KMS-11 (cell line): ENCODE data around the gene MPHOSPH10.
A peak's percentile ranks its signal among the peaks of the same experiment; 100 is the strongest.
"Not testable (repeated sequence)": the region's sequence is repeated elsewhere in the genome, so short reads cannot be mapped to it uniquely, and the experiment has no call there.

ENCODE experiments used
- H2AFZ ChIP-seq: fragments of 200-600 bp; sonication (generic); 2 replicates; pipeline ENCODE4 v1.6.1; 2016; ENCODE audit warnings: antibody characterized with exemption, mixed run types, low read depth
- H3K27ac ChIP-seq: fragments of 200-600 bp; sonication (generic); 2 replicates; pipeline ENCODE4 v1.6.1; 2016; ENCODE audit warnings: mild to moderate bottlenecking, mixed run types
- H3K27me3 ChIP-seq: fragments of 200-600 bp; sonication (generic); 2 replicates; pipeline ENCODE4 v1.6.1; 2017; ENCODE audit warnings: mild to moderate bottlenecking, low read depth, mixed run types, moderate library complexity; ENCODE audit not compliant: insufficient read depth
- H3K36me3 ChIP-seq: fragments of 200-600 bp; sonication (generic); 2 replicates; pipeline ENCODE4 v1.6.1; 2017; ENCODE audit warnings: mild to moderate bottlenecking, mixed run types; ENCODE audit not compliant: insufficient read depth
- H3K4me1 ChIP-seq: fragments of 200-600 bp; sonication (generic); 2 replicates; pipeline ENCODE4 v1.6.1; 2016; ENCODE audit warnings: mild to moderate bottlenecking, low read depth, mixed run types; ENCODE audit not compliant: poor library complexity, severe bottlenecking
- H3K4me2 ChIP-seq: fragments of 200-600 bp; sonication (generic); 2 replicates; pipeline ENCODE4 v1.7.0; 2016; ENCODE audit warnings: mild to moderate bottlenecking, mixed run types
- H3K4me3 ChIP-seq: fragments of 200-600 bp; sonication (generic); IDR thresholded peaks from 2 replicates; pipeline ENCODE4 v1.6.1; 2017; ENCODE audit warnings: low read depth, low read length, mixed read lengths; ENCODE audit not compliant: insufficient read depth
- H3K79me2 ChIP-seq: fragments of 200-600 bp; sonication (generic); 2 replicates; pipeline ENCODE4 v1.6.1; 2016; ENCODE audit warnings: low read depth, mixed run types; ENCODE audit not compliant: insufficient read depth
- H3K9ac ChIP-seq: fragments of 200-600 bp; sonication (generic); 2 replicates; pipeline ENCODE4 v1.6.1; 2016; ENCODE audit warnings: mild to moderate bottlenecking, mixed run types
- H4K20me1 ChIP-seq: fragments of 200-600 bp; sonication (generic); 2 replicates; pipeline ENCODE4 v1.6.1; 2016; ENCODE audit warnings: mild to moderate bottlenecking, mixed run types; ENCODE audit not compliant: insufficient read depth
- TF ChIP-seq, protein P1 (sequence below): fragments of 200-600 bp; sonication (generic); conservative IDR thresholded peaks from 2 replicates; pipeline ENCODE4 v1.6.1; 2017; ENCODE audit warnings: low read depth, mild to moderate bottlenecking, antibody characterized with exemption, low read length, moderate library complexity, mixed read lengths

The MPHOSPH10 gene

DNA sequence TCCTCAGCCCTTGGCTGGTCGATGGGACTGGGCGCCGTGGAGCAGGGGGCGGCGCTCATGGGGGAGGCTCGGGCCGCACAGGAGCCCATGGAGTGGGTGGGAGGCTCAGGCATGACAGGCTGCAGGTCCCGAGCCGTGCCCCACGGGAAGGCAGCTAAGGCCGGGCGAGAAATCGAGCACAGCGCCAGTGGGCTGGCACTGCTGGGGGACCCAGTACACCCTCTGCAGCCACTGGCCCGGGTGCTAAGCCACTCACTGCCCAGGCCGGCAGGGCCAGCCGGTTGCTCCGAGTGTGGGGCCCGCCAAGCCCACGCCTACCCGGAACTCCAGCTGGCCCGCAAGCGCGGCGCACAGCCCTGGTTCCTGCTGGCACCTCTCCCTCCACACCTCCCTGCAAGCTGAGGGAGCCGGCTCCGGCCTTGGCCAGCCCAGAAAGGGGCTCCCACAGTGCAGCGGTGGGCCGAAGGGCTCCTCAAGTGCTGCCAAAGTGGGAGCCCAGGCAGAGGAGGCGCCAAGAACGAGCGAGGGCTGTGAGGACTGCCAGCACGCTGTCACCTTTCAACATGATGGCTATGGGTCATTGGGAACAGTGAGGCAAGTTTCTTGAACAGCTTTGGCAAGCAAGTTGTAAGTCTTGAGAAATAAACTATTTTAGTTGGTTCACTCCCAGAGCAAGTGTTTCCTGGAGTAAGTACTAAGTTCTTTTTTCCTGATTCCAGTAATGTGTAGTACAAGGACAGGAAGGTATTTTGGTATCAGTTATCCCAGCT, 37.8 kb upstream of the MPHOSPH10 start:
- H3K36me3 ChIP-seq, H3K4me1 ChIP-seq, H3K4me3 ChIP-seq, H3K27me3 ChIP-seq, H2AFZ ChIP-seq, H4K20me1 ChIP-seq, H3K79me2 ChIP-seq, H3K9ac ChIP-seq, H3K27ac ChIP-seq, H3K4me2 ChIP-seq: not testable (repeated sequence)

DNA sequence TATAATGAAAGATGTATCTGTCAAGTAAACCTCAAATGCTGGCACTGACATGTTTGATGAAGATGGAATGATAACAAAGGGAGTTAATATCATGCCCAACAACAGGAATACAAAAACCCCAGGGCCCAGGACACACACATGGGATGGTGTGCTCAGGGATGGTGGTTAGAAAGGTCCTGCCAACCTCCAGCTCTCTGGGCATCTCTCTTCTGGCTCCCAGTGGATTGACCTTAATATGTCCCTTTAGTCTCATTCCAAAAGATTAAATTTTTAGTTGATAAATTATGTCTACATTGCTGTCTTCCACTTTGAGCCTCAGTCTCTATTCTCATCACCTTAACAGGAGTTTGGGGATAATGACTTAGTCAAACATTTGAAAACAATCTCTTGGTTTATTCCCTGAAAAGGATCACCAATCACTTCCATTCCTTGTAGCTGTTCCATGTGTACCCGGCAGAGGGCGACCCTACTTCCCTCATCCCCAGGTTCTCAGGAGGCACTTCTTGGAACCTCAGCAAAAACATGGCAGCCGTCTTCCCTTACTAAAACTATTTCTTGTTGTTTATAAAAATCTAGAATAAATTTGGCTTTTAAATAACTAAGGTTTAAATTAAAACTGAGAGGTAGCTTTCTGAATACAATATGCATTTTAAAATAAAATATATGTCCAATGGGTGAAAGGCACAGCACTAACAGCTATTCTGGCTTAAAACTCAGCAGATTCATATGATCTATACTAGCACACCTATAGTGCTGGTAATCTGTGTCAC, 30.1 kb upstream of the MPHOSPH10 start:
- Histone ChIP-seq H3K9ac (no peak overlapping the region), H3K4me2 (peak overlapping the region; percentile 38), H3K79me2 (no peaks in the 10 kb centered on the region), H3K36me3 (no peaks in the 10 kb centered on the region), H2AFZ (peak overlapping the region; percentile 18; the same call in 1 of the 2 replicates), H3K4me3 (no peak overlapping the region), H4K20me1 (no peaks in the 10 kb centered on the region), H3K27me3 (no peaks in the 10 kb centered on the region), H3K27ac (no peak overlapping the region), H3K4me1 (peaks cover 22% of the 10 kb centered on the region)
- TF ChIP-seq, protein P1, sequence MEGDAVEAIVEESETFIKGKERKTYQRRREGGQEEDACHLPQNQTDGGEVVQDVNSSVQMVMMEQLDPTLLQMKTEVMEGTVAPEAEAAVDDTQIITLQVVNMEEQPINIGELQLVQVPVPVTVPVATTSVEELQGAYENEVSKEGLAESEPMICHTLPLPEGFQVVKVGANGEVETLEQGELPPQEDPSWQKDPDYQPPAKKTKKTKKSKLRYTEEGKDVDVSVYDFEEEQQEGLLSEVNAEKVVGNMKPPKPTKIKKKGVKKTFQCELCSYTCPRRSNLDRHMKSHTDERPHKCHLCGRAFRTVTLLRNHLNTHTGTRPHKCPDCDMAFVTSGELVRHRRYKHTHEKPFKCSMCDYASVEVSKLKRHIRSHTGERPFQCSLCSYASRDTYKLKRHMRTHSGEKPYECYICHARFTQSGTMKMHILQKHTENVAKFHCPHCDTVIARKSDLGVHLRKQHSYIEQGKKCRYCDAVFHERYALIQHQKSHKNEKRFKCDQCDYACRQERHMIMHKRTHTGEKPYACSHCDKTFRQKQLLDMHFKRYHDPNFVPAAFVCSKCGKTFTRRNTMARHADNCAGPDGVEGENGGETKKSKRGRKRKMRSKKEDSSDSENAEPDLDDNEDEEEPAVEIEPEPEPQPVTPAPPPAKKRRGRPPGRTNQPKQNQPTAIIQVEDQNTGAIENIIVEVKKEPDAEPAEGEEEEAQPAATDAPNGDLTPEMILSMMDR = peak; percentile 83

DNA sequence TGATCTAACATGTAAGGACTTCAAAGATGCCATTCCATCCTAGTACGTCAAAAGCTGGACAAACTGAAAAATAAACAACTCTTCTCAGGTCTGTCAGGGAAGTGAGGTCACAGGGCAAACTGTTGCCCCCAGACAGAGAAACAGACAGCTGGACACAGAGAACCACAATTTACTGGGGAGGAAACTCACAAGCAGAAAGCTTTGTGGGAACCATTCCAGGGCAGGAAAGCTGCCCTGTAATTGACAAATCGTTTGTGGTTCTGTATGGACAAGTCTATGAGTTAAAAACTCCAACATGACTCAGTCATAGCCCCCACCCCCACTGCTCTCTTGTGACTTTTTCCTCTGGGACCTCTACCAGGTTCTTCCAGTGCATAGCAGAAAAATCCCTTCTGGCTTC, 28.8 kb upstream of the MPHOSPH10 start:
- Histone ChIP-seq H3K4me3 (no peak overlapping the region), H3K79me2 (no peaks in the 10 kb centered on the region), H3K27ac (peak overlapping the region; percentile 5; the same call in 1 of the 2 replicates), H3K36me3 (no peaks in the 10 kb centered on the region), H3K27me3 (no peaks in the 10 kb centered on the region), H4K20me1 (no peaks in the 10 kb centered on the region), H2AFZ (peak overlapping the region; percentile 18), H3K4me1 (peaks cover 22% of the 10 kb centered on the region), H3K4me2 (peak overlapping the region; percentile 38), H3K9ac (no peak overlapping the region; the same call in 1 of the 2 replicates)
- TF ChIP-seq, protein P1 = no peak

DNA sequence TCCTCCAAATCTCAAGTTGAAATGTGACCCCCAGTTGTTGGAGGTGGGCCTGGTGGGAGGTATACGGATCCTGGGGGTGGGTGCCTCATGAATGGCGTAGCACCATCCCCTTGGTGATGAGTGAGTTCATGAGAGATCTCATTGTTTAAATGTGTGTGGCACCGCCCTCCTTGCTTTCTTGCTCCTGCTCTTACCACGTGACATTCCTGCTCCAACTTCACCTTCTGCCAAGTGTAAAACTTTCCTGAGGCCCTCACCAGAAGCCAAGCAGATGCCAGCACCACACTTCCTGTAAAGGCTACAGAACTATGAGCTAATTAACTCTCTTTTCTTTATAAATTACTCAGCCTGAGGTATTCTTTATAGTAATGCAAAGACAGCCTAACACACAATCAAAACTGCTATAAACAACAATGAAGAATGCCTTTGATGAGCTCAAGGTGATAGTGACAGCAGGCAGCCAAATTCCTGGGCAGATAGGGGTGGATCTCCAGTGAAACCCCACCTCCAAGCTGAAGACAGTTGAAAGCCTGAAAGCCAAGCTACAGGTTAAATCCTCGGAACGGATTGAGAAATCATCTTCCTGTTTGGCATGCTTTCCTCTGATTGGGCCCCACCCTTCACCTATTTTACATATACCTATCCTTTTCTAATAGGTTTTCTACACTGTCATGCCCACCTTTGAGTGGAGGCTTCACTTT, 27.3 kb upstream of the MPHOSPH10 start:
- H3K4me2 ChIP-seq = no peak overlapping the region
- no peak overlapping the region for H3K27ac ChIP-seq
- no peaks in the 10 kb centered on the region for H4K20me1 ChIP-seq
- no peaks in the 10 kb centered on the region for H3K79me2 ChIP-seq
- TF ChIP-seq, protein P1 = no peak
- no peak overlapping the region for H3K9ac ChIP-seq
- H3K36me3 ChIP-seq = no peaks in the 10 kb centered on the region
- H2AFZ ChIP-seq = no peak overlapping the region
- no peak overlapping the region for H3K4me3 ChIP-seq
- H3K27me3 ChIP-seq = no peaks in the 10 kb centered on the region
- peaks cover 22% of the 10 kb centered on the region for H3K4me1 ChIP-seq
